ENCODE measurements around the gene RELN.

RELN gene

GRCh38 chr7:103711413-103711812 is 278.0 kb downstream of the RELN start:
- no peak for DNase-seq

DNA sequence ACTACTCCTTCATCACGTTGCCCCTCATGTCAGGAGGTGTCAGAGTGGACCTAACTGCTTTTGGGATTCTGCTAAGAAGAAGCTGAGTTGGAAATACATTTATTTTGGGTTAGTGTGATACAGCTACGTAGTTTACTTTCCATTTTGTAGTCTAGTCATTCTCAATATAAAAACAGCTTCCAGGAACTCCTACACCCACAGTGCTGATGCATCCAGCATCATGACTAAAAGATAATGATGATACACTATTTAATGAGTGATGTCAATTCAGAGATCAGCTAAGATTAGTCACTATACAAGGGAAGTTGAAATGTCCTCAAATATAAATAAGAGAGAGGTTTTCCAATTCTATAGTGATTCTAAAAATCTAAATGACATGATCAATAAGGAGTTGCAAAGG is 279.2 kb downstream of the RELN start:
- no peak for DNase-seq

- DNase-seq = no peak
Measured at GRCh38 chr7:103706805-103707204, 282.7 kb downstream of the RELN start.

GRCh38 chr7:103705542-103705941 is 283.9 kb downstream of the RELN start:
- DNase-seq = no peak

DNA sequence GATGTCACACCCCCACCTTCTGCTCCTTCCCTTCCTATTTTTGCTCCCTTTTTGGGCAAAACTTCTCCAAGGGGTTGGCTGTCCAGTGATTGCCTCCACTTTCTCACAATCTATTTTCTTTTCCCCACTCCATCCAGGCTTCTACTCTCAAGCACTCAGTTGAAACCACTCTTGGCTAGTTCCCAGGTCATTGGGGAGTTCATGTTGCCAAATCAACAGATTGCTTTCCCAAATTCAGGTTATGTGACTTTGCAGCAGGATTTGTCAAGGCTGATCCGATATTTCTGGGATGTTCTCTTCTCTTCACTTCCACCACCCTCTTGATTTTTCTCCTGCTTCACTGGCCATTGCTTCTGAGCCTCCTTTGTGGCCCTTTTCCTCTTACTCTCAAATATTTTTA is 284.8 kb downstream of the RELN start:
- no peak for DNase-seq

DNA sequence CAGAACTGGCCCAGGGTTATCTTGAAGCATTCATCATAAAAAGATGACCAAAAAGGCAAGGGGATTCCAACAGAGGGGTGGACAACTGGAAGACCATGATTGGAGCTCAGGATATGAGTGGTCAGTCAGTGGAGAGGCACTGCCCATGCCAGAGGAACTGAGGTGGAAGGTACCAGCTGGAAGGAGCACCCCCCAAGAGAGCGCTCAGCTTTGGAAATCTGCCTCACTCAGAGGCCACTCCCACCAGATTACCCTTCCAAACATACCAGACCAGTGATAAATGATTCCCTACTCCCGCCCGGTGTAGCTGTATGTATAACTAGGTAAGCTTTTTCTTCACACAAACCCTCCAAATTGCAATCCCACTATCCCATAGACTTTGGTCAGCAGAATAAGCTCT is 286.5 kb downstream of the RELN start:
- DNase-seq = no peak

DNA sequence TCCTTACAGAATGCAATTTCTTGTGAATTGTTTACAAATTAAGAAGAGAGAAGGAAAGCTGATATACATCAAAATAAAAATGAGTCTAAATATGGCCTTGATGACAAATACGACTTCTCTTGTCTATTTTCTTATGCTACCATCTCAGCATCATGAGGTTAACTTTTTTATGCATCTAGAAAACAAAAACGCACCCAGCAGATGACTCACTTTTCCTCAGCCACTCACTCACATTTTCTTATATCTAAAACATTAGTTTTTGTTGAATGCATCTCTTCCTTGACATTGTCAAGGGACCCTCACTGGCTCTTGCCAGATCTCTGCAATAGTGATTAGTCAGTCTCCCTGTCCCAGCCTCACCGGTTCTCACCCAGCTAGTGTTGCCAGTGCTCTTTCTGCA is 287.0 kb downstream of the RELN start:
- no peak for DNase-seq

- DNase-seq = no peak
Measured at GRCh38 chr7:103699032-103699431, 290.4 kb downstream of the RELN start.

GRCh38 chr7:103698064-103698463 is 291.4 kb downstream of the RELN start:
- no peak for DNase-seq

GRCh38 chr7:103695521-103695920 is 293.9 kb downstream of the RELN start:
- DNase-seq = no peak

- DNase-seq = no peak
Measured at GRCh38 chr7:103694304-103694703, 295.2 kb downstream of the RELN start.

GRCh38 chr7:103691291-103691690 is 298.2 kb downstream of the RELN start:
- DNase-seq = no peak

- no peak for DNase-seq
Measured at GRCh38 chr7:103690242-103690974, 299.1 kb downstream of the RELN start.

DNA sequence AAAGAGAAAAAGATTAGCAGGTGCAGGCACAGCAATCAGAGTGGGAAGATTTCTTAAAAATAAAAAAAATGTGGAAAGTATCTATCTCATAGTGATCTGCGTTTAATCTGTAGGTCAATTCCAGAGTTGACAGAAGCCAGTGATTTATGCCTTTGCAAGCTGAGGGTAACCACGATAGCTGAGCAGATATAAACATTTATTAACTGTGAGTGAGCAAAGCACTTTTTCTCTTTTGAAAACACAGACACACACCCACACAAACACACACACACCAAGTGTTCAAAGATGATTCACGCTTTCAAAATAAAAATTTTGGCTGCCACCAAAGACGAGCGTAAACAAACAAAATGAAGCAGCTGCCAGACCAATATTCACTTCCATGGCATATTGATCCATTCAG is 300.2 kb downstream of the RELN start:
- no peak for DNase-seq

DNA sequence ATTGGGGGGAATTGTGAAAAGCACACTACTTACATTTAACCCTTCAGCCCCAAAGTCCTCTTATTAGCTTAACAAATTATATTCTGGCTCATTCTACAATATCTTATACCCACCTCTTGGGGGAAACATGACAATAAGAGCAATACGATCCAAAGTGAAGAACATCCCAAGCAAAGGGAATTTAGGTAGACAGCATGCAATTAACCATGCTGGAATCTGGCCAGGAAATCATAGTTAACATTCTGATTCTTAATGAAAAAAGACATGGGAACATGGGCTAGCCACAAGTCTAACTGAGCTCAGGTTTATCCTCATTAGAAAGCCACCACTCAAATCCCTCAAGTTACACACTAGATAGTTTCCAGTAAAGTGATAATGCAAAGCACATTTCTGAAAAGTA is 301.5 kb downstream of the RELN start:
- no peak for DNase-seq

DNA sequence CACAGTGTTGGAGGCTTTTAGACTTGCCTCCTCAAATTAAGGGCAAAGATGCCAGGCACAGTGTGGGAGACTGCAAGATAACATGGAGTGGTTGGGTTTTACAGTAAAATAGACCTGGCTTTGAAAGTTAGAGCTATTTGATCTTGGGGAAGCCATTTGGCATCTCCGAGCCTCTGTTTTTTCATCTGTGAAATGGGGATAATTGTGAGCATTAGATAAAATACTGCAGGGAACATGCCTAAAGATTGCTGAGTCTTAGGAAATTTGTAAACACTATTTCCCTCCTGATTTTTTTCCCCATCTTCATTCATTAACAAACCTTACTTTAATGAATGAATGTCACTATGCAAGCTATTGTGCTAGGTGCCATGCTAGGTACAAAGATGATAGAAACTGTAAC is 302.2 kb downstream of the RELN start:
- no peak for DNase-seq

DNA sequence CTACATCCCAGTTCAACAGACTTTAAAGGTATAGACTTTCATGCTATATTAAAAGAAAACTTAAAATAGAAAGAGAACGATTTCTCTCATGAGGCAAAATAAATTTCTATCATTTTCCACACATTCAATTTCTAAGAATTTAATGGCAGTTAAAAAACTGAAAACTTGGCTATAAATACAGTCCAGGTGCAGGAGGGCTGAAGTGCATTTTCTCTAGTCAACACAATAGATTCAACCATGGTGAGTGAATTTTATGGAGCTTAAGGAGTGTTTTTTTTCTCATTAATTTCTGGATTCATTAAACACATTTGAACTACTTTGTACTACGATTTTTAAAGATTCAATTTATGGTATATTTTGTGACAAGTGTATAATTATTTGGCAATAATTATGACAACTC is 302.7 kb downstream of the RELN start:
- no peak for DNase-seq

DNA sequence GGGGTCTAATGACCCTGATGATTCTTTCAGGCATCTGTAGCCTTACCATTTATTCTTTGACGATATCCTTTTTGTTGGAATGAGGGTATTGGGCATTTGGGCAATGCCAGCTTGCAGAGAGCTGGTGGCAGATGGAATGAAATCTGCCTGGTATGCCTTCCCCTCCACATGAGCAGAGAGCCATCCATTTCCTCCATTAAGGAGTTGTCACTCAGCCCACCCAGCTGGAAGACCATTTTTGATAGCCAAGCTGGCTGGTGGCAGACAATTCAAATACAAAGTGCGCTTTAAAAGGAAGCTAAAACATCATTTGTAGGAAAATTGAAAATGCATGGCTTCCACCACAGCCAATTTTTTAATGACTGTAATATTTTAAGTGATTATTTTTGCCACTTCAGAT is 303.4 kb downstream of the RELN start:
- DNase-seq = no peak

- no peak for DNase-seq
Measured at GRCh38 chr7:103685646-103686045, 303.8 kb downstream of the RELN start.

GRCh38 chr7:103683348-103683747 is 306.1 kb downstream of the RELN start:
- DNase-seq = no peak

- DNase-seq = no peak
Measured at GRCh38 chr7:103680161-103681144, 309.0 kb downstream of the RELN start.

DNA sequence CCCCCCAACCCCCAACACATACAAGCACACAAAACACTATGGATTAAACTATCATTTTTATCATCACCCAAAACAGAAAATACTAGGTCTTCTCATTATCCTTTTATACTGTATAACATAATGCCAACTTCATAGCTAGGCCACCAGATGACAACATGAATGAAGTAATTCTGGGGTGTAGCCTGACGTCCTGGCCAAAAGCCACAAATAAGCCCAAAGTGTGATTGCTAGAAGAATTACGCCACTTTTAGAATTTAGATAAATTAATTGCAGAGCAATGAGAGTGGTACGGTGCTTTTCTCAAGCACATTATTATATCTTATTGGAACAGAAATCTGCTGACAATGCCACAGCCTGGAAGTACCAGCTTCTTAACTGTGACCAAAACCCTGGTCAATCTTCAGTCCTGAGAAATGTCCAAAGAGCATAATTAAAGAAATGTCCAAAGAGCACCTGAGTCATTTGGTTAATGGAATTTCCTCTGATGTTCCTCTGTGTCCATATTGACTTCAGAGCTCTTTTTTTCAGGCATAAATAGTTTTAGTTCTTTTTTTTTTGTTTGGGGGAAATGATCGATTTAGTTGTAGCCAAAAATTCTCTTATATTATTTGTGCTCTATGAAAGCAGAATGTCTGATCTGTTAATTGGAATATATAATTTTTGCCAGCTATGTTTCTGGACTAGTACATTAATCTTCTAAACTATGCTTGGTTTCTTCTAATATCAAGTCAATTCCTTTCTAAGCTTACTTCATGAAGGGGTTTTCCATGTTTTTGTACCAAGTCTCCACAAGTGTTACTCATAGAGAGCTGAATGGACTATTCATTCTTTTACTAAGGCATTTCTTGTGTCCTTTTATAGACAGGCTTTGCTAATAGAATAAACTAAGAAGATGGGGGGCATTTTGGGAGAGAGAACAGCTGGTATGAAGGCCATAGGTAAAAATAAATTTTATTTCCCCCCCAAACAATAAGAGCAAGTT is 310.0 kb downstream of the RELN start:
- no peak for DNase-seq
